OCI-LY1 (cell line): Measurements from ENCODE around the gene CDK13.

Source experiments
- EZH2 ChIP-seq: fragments of 200-600 bp; sonication (generic), shearing (Covaris generic); IDR thresholded peaks from 2 replicates; pipeline ENCODE4 v1.8.0; 2017; ENCODE audit warnings: borderline replicate concordance, mixed run types, mild to moderate bottlenecking, antibody characterized with exemption, low read length, moderate library complexity, mixed read lengths
- TF ChIP-seq, protein P1 (sequence below): fragments of 200-600 bp; sonication (generic), shearing (Covaris generic); IDR thresholded peaks from 2 replicates; pipeline ENCODE4 v1.5.1; 2017; ENCODE audit warnings: mild to moderate bottlenecking, antibody characterized with exemption, low read length, moderate library complexity, mixed read lengths

GRCh38 chr7:40059057-40059456 lies 109.0 kb downstream of the CDK13 start:
- TF ChIP-seq, protein P1, sequence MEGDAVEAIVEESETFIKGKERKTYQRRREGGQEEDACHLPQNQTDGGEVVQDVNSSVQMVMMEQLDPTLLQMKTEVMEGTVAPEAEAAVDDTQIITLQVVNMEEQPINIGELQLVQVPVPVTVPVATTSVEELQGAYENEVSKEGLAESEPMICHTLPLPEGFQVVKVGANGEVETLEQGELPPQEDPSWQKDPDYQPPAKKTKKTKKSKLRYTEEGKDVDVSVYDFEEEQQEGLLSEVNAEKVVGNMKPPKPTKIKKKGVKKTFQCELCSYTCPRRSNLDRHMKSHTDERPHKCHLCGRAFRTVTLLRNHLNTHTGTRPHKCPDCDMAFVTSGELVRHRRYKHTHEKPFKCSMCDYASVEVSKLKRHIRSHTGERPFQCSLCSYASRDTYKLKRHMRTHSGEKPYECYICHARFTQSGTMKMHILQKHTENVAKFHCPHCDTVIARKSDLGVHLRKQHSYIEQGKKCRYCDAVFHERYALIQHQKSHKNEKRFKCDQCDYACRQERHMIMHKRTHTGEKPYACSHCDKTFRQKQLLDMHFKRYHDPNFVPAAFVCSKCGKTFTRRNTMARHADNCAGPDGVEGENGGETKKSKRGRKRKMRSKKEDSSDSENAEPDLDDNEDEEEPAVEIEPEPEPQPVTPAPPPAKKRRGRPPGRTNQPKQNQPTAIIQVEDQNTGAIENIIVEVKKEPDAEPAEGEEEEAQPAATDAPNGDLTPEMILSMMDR: no peak
- TF ChIP-seq EZH2: no peak
